ENCODE data around the gene CTDSPL2.

Gene CTDSPL2

DNA sequence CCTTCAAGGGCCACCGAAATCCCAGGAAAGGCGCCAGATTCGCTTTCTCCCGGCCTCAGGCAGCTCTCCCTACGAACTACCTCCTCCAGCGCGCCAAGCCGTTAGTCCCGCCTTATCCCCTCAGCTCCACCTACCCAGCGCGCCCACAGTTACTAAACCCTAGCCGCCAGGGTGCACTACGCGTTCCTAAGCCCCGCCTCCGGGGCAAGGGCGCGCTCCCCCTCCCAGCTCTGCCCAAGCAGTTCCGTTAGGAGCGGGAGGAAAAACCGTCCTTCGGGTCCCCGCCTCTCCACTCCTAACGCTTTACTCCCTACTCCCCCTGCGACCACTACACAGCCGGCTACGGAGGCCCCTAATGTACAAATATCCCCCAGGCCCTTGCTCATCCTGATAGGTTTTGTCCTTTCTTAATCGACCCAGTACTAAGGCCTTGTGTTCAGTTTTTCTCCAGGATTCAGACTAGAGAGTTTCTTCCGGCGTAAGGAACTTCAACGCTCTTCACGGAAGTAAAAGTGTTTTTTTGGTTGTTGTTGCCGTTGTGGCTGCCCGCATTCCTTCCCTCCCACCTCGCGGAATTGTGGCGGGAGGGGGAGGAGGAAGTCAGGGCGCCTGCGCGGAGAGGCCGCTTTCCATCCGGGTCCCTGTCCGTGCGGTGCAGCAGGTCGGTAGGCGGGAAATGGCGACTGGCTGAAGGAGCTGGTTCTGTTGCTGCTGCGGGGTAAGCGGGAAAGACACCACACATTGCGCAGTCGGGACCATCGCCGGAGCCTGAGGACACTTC, at the start of gene CTDSPL2:
Gene CTDSPL2, plus strand, starts transcription at position 655 of the 781 bp plus-strand sequence. CDS start 31,386 bp downstream, outside the sequence.
- DNase-seq (ENCODE audit: low read depth) = peak; percentile 95
- TF ChIP-seq, protein P1, sequence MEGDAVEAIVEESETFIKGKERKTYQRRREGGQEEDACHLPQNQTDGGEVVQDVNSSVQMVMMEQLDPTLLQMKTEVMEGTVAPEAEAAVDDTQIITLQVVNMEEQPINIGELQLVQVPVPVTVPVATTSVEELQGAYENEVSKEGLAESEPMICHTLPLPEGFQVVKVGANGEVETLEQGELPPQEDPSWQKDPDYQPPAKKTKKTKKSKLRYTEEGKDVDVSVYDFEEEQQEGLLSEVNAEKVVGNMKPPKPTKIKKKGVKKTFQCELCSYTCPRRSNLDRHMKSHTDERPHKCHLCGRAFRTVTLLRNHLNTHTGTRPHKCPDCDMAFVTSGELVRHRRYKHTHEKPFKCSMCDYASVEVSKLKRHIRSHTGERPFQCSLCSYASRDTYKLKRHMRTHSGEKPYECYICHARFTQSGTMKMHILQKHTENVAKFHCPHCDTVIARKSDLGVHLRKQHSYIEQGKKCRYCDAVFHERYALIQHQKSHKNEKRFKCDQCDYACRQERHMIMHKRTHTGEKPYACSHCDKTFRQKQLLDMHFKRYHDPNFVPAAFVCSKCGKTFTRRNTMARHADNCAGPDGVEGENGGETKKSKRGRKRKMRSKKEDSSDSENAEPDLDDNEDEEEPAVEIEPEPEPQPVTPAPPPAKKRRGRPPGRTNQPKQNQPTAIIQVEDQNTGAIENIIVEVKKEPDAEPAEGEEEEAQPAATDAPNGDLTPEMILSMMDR (IDR thresholded peaks at IDR 0.05; ENCODE audit: control insufficient read depth, insufficient read depth, low read depth, low read length, missing control alignments) = no peak
- peak within 1 kb of the TSS; percentile 94 for H3K4me3 ChIP-seq (ENCODE audit: control insufficient read depth, low read depth, low read length)

DNA sequence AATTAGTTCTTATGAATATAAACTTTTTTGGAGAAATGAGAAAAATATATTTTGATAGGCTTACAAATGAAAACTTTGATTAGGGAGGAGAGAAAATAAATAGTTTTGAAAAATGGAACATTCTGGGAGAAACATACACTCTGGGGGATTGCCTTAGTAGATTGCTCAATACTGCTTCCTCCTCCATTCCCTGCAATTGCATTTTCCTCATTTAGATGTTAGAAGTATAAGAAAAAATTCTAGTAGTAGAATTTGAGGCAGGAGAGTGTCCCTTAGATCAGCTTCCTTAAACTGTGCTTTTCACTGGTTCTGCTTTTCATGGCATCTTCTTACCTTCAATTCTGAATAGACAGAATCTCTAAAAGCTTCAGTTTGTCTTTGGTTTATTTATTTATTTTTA, 46.2 kb upstream of the CTDSPL2 start:
- TF ChIP-seq, protein P1 (IDR thresholded peaks at IDR 0.05; ENCODE audit: control insufficient read depth, insufficient read depth, low read depth, low read length, missing control alignments) = no peak
- no peak overlapping the region for H3K4me3 ChIP-seq (ENCODE audit: control insufficient read depth, low read depth, low read length)
- DNase-seq (ENCODE audit: low read depth) = no peak

DNA sequence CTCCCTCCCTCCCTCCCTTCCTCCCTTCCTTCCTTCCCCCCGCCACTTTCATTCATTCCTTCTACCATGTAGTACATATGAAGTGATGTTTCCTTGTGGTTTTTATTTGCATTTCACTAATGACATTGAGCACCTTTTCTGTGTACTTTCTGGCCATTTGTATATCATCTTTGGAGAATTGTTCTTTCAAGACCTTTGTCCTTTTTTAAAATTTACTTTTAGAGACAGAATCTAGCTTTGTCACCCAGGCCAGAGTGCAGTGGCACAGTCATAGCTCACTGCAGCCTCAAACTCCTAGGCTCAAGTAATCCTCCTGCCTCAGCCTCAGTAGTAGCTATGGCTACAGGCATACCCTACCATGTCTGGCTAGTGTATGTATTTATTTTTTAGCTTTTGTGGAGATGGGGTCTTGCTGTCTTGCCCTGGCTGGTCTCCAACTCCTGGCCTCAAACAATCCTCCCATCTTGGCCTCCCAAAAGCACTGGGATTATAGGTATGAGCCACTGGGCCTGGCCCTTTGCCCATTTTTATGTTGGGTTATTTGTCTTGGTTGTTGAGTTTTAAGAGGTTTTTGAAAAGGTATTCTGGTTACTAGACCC, 42.0 kb upstream of the CTDSPL2 start:
- TF ChIP-seq, protein P1 (IDR thresholded peaks at IDR 0.05; ENCODE audit: control insufficient read depth, insufficient read depth, low read depth, low read length, missing control alignments) = no peak
- no peak for DNase-seq (ENCODE audit: low read depth)
- H3K4me3 ChIP-seq (ENCODE audit: control insufficient read depth, low read depth, low read length) = no peak overlapping the region

DNA sequence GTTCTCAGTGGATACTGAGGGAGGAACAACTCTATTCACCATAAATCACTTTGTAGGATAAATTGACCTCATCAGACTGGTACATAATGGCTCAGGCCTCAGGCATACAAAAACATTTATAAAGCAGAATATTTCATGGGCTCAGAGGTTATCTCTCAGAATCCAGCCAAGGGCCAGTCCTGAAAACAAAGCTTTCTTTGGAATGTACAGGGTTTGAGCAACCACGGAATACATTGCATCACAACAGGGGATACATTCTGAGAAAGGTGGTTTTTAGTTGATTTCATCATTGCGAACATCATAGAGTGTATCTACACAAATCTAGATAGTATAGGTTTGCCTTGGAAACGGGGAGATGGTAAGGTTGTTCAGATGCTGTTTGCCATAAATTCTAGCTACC, 33.4 kb upstream of the CTDSPL2 start:
- no peak for DNase-seq (ENCODE audit: low read depth)
- TF ChIP-seq, protein P1 (IDR thresholded peaks at IDR 0.05; ENCODE audit: control insufficient read depth, insufficient read depth, low read depth, low read length, missing control alignments) = no peak

DNA sequence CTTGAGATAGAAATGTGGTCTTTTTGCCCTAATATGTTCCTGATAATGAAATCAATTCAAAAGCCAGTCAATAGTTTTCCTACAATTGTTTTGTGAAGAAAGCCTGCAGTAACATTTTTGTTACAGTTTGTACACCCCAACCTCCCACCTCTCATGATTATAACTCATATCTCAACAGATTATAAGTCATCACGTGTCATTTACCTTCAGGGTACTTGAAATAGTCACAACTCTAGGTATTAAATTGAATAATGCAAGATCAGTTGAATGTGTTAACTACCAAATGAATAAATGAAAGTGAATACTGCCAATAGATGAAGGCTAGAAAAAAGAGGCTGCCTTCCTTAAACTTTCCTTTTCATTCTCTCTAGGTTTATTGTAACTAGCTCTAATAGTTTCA, 32.9 kb upstream of the CTDSPL2 start:
- no peak overlapping the region for H3K4me3 ChIP-seq (ENCODE audit: control insufficient read depth, low read depth, low read length)
- TF ChIP-seq, protein P1 (IDR thresholded peaks at IDR 0.05; ENCODE audit: control insufficient read depth, insufficient read depth, low read depth, low read length, missing control alignments) = no peak

More for the DNA sequence above, 33.4 kb upstream of the CTDSPL2 start:
- no peak overlapping the region for H3K4me3 ChIP-seq (ENCODE audit: control insufficient read depth, low read depth, low read length)

DNA sequence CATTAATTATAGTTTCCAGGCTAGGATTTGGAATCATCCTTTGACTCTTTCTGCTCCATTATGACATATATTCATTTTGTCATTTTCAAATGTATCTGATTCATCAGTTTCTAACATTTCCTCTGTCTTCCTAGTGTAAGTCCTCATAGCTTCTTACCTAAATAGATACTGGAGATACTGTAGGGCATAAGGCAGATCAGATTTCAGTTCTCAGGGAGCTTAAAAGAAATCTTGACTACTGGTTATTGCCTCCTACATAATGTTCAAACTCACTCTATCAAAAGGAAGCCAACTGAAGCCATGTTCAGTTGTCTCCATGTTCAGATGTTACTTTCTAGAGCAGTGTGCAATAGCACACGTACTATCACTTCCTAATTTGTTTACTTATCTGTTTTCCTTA, 29.6 kb upstream of the CTDSPL2 start:
- H3K4me3 ChIP-seq (ENCODE audit: control insufficient read depth, low read depth, low read length) = no peak overlapping the region
- no peak for DNase-seq (ENCODE audit: low read depth)
- TF ChIP-seq, protein P1 (IDR thresholded peaks at IDR 0.05; ENCODE audit: control insufficient read depth, insufficient read depth, low read depth, low read length, missing control alignments) = no peak

More for the DNA sequence above, 32.9 kb upstream of the CTDSPL2 start:
- no peak for DNase-seq (ENCODE audit: low read depth)
